Gastroesophageal sphincter (tissue), 3 donors: Measurements from ENCODE around the gene INO80B.

Source experiments
- CTCF ChIP-seq, 4 experiments: fragments of 200-600 bp in 2 of 4; fragments of 450-650 bp in 2 of 4; sonication (generic) in 1 of 4; IDR thresholded peaks; one replicate each; pipeline ENCODE4 v1.5.1; 2017 to 2019; ENCODE audit warnings: antibody characterized with exemption in 4 of 4, mild to moderate bottlenecking in 2 of 4, moderate library complexity in 2 of 4
- POLR2AphosphoS5 ChIP-seq: sonication (generic); formaldehyde crosslinking; IDR thresholded peaks from one replicate; pipeline ENCODE4 v1.6.1; 2017; ENCODE audit warnings: antibody characterized with exemption

- TF ChIP-seq CTCF (IDR thresholded peaks at IDR 0.05), result no peak
- no peak for TF ChIP-seq POLR2AphosphoS5
Observed at GRCh38 chr2:74424995-74425406, 29.9 kb upstream of the INO80B start.
